Neural cell (in vitro differentiated cells): ENCODE measurements around the gene FAM163B. TPM values are rescaled to one million over a fixed set of nuclear protein-coding genes. Genes with fewer than 3 reads are reported as not detected.

Experiments used
- H2AFZ ChIP-seq: fragments of 200-600, 300-800 bp; sonication (generic), shearing (Covaris generic); 2 replicates; pipeline ENCODE4 v1.6.0; 2014; ENCODE audit warnings: low read depth, mild to moderate bottlenecking, antibody characterized with exemption, low read length, moderate library complexity
- H3F3A ChIP-seq: fragments of 200-600 bp; shearing (Covaris generic); 2 replicates; pipeline ENCODE4 v1.6.1; 2016; ENCODE audit warnings: mild to moderate bottlenecking, moderate library complexity, mixed read lengths, antibody characterized with exemption, low read length; ENCODE audit not compliant: insufficient read depth, poor library complexity, severe bottlenecking
- H3K27ac ChIP-seq: fragments of 200-600, 300-800 bp; sonication (generic), shearing (Covaris generic); 2 replicates; pipeline ENCODE4 v1.5.1; 2014; ENCODE audit warnings: mild to moderate bottlenecking, low read length, moderate library complexity
- H3K27me3 ChIP-seq: fragments of 300-800, 200-600 bp; sonication (generic), shearing (Covaris generic); 2 replicates; pipeline ENCODE4 v1.6.0; 2014; ENCODE audit warnings: mild to moderate bottlenecking, low read depth, low read length, moderate library complexity; ENCODE audit not compliant: insufficient read depth
- H3K36me3 ChIP-seq: fragments of 300-800, 200-600 bp; sonication (generic), shearing (Covaris generic); 2 replicates; pipeline ENCODE4 v1.5.1; 2014; ENCODE audit warnings: mild to moderate bottlenecking, antibody characterized with exemption, low read length, moderate library complexity; ENCODE audit not compliant: insufficient read depth
- H3K4me2 ChIP-seq: fragments of 300-800, 200-600 bp; sonication (generic), shearing (Covaris generic); 2 replicates; pipeline ENCODE4 v1.6.0; 2014; ENCODE audit warnings: mild to moderate bottlenecking, low read length
- H3K4me3 ChIP-seq: fragments of 300-800, 200-600 bp; sonication (generic), shearing (Covaris generic); 2 replicates; pipeline ENCODE4 v1.5.1; 2014; ENCODE audit warnings: mild to moderate bottlenecking, low read length, moderate library complexity
- H3K79me2 ChIP-seq: fragments of 200-600 bp; shearing (Covaris generic); replicated peaks from 2 replicates; pipeline ENCODE4 v1.6.0; 2014; ENCODE audit warnings: mild to moderate bottlenecking, low read length, moderate library complexity; ENCODE audit not compliant: insufficient read depth
- H3K9ac ChIP-seq: fragments of 300-800, 200-600 bp; sonication (generic), shearing (Covaris generic); 2 replicates; pipeline ENCODE4 v1.6.1; 2016; ENCODE audit warnings: mild to moderate bottlenecking, low read length, mixed read lengths
- H3K9me2 ChIP-seq: fragments of 200-600 bp; shearing (Covaris generic); 2 replicates; pipeline ENCODE4 v1.6.1; 2016; ENCODE audit warnings: mild to moderate bottlenecking, low read length, mixed read lengths; ENCODE audit not compliant: insufficient read depth
- H3K9me3 ChIP-seq: fragments of 200-600, 300-800 bp; sonication (generic), shearing (Covaris generic); 2 replicates; pipeline ENCODE4 v1.6.1; 2016; ENCODE audit warnings: mild to moderate bottlenecking, mixed run types, low read length, moderate library complexity, mixed read lengths
- H4K20me1 ChIP-seq: fragments of 200-600 bp; shearing (Covaris generic); 2 replicates; pipeline ENCODE4 v1.6.1; 2016; ENCODE audit warnings: mild to moderate bottlenecking, mixed run types; ENCODE audit not compliant: insufficient read depth
- CTCF ChIP-seq: fragments of 450-650 bp; IDR thresholded peaks from 2 replicates; pipeline ENCODE4 v1.5.1; 2014; ENCODE audit warnings: antibody characterized with exemption, mild to moderate bottlenecking, moderate library complexity; ENCODE audit not compliant: poor library complexity, severe bottlenecking
- EP300 ChIP-seq: fragments of 450-650 bp; conservative IDR thresholded peaks from 2 replicates; pipeline ENCODE4 v1.6.1; 2014; ENCODE audit warnings: antibody characterized with exemption, mild to moderate bottlenecking, moderate library complexity; ENCODE audit not compliant: poor library complexity, severe bottlenecking
- EZH2 ChIP-seq: fragments of 200-600, 300-800 bp; shearing (Covaris generic), sonication (generic); IDR thresholded peaks from 2 replicates; pipeline ENCODE4 v1.6.1; 2014; ENCODE audit warnings: antibody characterized with exemption, low read length, borderline replicate concordance, mild to moderate bottlenecking; ENCODE audit not compliant: insufficient read depth, poor library complexity, severe bottlenecking
- MXI1 ChIP-seq: fragments of 450-650 bp; conservative IDR thresholded peaks from 2 replicates; pipeline ENCODE4 v1.6.1; 2014; ENCODE audit warnings: antibody characterized with exemption, mild to moderate bottlenecking; ENCODE audit not compliant: poor library complexity, severe bottlenecking
- POLR2AphosphoS5 ChIP-seq: IDR thresholded peaks from 2 replicates; pipeline ENCODE4 v1.6.1; 2012
- RAD21 ChIP-seq: fragments of 450-650 bp; conservative IDR thresholded peaks from 2 replicates; pipeline ENCODE4 v1.6.1; 2014; ENCODE audit warnings: antibody characterized with exemption, mild to moderate bottlenecking, moderate library complexity
- REST ChIP-seq: IDR thresholded peaks from 2 replicates; pipeline ENCODE4 v1.6.1; 2012; ENCODE audit warnings: borderline replicate concordance
- SMC3 ChIP-seq: fragments of 450-650 bp; conservative IDR thresholded peaks from 2 replicates; pipeline ENCODE4 v1.6.1; 2014; ENCODE audit warnings: antibody characterized with exemption, mild to moderate bottlenecking, moderate library complexity; ENCODE audit not compliant: poor library complexity
- TAF1 ChIP-seq: IDR thresholded peaks from 2 replicates; pipeline ENCODE4 v1.6.1; 2012; ENCODE audit warnings: low read depth
- polyA plus RNA-seq: library from polyadenylated mRNA; depleted of rRNA; stranded (reverse); fragments of >200 nt; gene quantifications from 2 replicates; pipeline ENCODE4 v1.2.3, GENCODE V29; 2014

FAM163B gene
- polyA plus RNA-seq, 1 donor from 2014 or later = 1.5 TPM

- H4K20me1 ChIP-seq = no peaks in the 10 kb centered on the region
- no peaks in the 10 kb centered on the region for H3K9me3 ChIP-seq
- H3K79me2 ChIP-seq = no peaks in the 10 kb centered on the region
- no peak overlapping the region for H3K4me2 ChIP-seq
- no peaks in the 10 kb centered on the region for H3K9me2 ChIP-seq
- no peak overlapping the region for H3K4me3 ChIP-seq
- no peak overlapping the region for H2AFZ ChIP-seq
- no peaks in the 10 kb centered on the region for H3K36me3 ChIP-seq
- no peaks in the 10 kb centered on the region for H3F3A ChIP-seq
- H3K27ac ChIP-seq = no peak overlapping the region
- TF ChIP-seq RAD21 (no peak), MXI1 (no peak), POLR2AphosphoS5 (no peak), EP300 (no peak), EZH2 (no peak), CTCF (no peak)
- no peak overlapping the region for H3K9ac ChIP-seq
- no peaks in the 10 kb centered on the region for H3K27me3 ChIP-seq
Measured at GRCh38 chr9:133592731-133593409, 16.3 kb downstream of the FAM163B start.

- Histone ChIP-seq H3K79me2 (no peaks in the 10 kb centered on the region), H3K27ac (no peak overlapping the region), H3F3A (no peaks in the 10 kb centered on the region), H3K9me2 (no peaks in the 10 kb centered on the region), H3K4me3 (no peak overlapping the region), H3K4me2 (no peak overlapping the region), H3K9me3 (no peaks in the 10 kb centered on the region), H4K20me1 (no peaks in the 10 kb centered on the region), H3K36me3 (no peaks in the 10 kb centered on the region), H3K27me3 (no peaks in the 10 kb centered on the region), H2AFZ (no peak overlapping the region), H3K9ac (no peak overlapping the region)
- no peak for TF ChIP-seq SMC3
- TF ChIP-seq REST = no peak
- no peak for TF ChIP-seq POLR2AphosphoS5
- no peak for TF ChIP-seq EZH2
- no peak for TF ChIP-seq RAD21
- no peak for TF ChIP-seq MXI1
- no peak for TF ChIP-seq TAF1
- no peak for TF ChIP-seq CTCF
- TF ChIP-seq EP300 = no peak
Measured at GRCh38 chr9:133591985-133592384, 17.2 kb downstream of the FAM163B start.
